CD4-positive, alpha-beta memory T cell (primary cell): Measurements from ENCODE around the gene RET. TPM values are rescaled to one million over a fixed set of nuclear protein-coding genes. Genes with fewer than 3 reads are reported as not detected.

Experiments used
- CTCF ChIA-PET: fragments of 350-600 bp; sonication (Branson Sonifier 250); formaldehyde crosslinking; loops from one replicate; lab custom pipeline; 2021; ENCODE audit warnings: inconsistent platforms; ENCODE audit not compliant: partially characterized antibody; lab: Charles Lee
- POLR2A ChIA-PET: fragments of 350-600 bp; sonication (Branson Sonifier 250); formaldehyde crosslinking; loops from one replicate; lab custom pipeline; 2021; ENCODE audit not compliant: partially characterized antibody; lab: Charles Lee
- DNase-seq, 5 donors: peaks; one replicate each; pipeline versions ENCODE4 v3.0.0 to v3.0.0-alpha.2; 2020 to 2022; ENCODE audit warnings: mixed read lengths in 1 of 5
- H3K27ac ChIP-seq: one replicate; pipeline ENCODE4 v1.7.0; 2013; ENCODE audit warnings: low read depth, low read length
- H3K27me3 ChIP-seq: 2 replicates; pipeline ENCODE4 v1.7.0; 2013; ENCODE audit warnings: mild to moderate bottlenecking, low read length, moderate library complexity; ENCODE audit not compliant: insufficient read depth
- H3K36me3 ChIP-seq: 2 replicates; pipeline ENCODE4 v1.7.0; 2013; ENCODE audit warnings: mild to moderate bottlenecking, low read length, moderate library complexity; ENCODE audit not compliant: insufficient read depth
- H3K4me1 ChIP-seq: 2 replicates; pipeline ENCODE4 v1.7.0; 2013; ENCODE audit warnings: mild to moderate bottlenecking, low read length, moderate library complexity; ENCODE audit not compliant: insufficient read depth
- H3K4me3 ChIP-seq, 2 donors: one replicate each; pipeline ENCODE4 v1.7.0; 2013; ENCODE audit warnings: low read length in 2 of 2, mild to moderate bottlenecking in 1 of 2
- H3K9me3 ChIP-seq, 2 donors: one replicate each; pipeline ENCODE4 v1.7.0; 2013; ENCODE audit warnings: low read length in 2 of 2, control low read depth in 1 of 2; ENCODE audit not compliant: control insufficient read depth in 1 of 2
- H3K27ac Mint-ChIP-seq, 7 donors: one replicate each; pipeline ENCODE4 v1.8.0; 2020 to 2021; ENCODE audit warnings: mixed read lengths in 7 of 7, mild to moderate bottlenecking in 6 of 7, inconsistent platforms in 3 of 7, moderate library complexity in 3 of 7
- H3K27me3 Mint-ChIP-seq, 2 donors: one replicate each; pipeline ENCODE4 v1.8.0; 2020 to 2021; ENCODE audit warnings: mixed read lengths in 2 of 2
- H3K36me3 Mint-ChIP-seq, 2 donors: one replicate each; pipeline ENCODE4 v1.8.0; 2020 to 2021; ENCODE audit warnings: mixed read lengths in 2 of 2, inconsistent platforms in 1 of 2, mild to moderate bottlenecking in 1 of 2
- H3K4me1 Mint-ChIP-seq, 4 donors: one replicate each; pipeline ENCODE4 v1.8.0; 2020 to 2021; ENCODE audit warnings: mixed read lengths in 4 of 4, mild to moderate bottlenecking in 1 of 4
- H3K4me3 Mint-ChIP-seq, 8 donors: one replicate each; pipeline ENCODE4 v1.8.0; 2020 to 2021; ENCODE audit warnings: mixed read lengths in 8 of 8, mild to moderate bottlenecking in 7 of 8, moderate library complexity in 6 of 8, inconsistent platforms in 3 of 8
- H3K9me3 Mint-ChIP-seq, 8 donors: one replicate each; pipeline ENCODE4 v1.8.0; 2020 to 2021; ENCODE audit warnings: mixed read lengths in 8 of 8, mild to moderate bottlenecking in 5 of 8, inconsistent platforms in 3 of 8, moderate library complexity in 1 of 8
- intact Hi-C: fragments of 100-400 bp; cut with micrococcal nuclease; formaldehyde crosslinking; loops from one replicate; pipeline ENCODE4 v1.15.1; 2023
- polyA plus RNA-seq, 2 donors: library from polyadenylated mRNA; unstranded; fragments of 300-500 nt; fragmentation: Illumina TruSeq; gene quantifications; one replicate each; pipeline ENCODE4 v1.2.3, GENCODE V29; 2021
- total RNA-seq, 2 experiments: library from RNA; stranded (reverse); gene quantifications; one replicate each; pipeline ENCODE4 v1.2.3, GENCODE V29; 2021

The RET gene
- total and polyA plus RNA-seq, 4 experiments from 2014 or later: not detected

DNA sequence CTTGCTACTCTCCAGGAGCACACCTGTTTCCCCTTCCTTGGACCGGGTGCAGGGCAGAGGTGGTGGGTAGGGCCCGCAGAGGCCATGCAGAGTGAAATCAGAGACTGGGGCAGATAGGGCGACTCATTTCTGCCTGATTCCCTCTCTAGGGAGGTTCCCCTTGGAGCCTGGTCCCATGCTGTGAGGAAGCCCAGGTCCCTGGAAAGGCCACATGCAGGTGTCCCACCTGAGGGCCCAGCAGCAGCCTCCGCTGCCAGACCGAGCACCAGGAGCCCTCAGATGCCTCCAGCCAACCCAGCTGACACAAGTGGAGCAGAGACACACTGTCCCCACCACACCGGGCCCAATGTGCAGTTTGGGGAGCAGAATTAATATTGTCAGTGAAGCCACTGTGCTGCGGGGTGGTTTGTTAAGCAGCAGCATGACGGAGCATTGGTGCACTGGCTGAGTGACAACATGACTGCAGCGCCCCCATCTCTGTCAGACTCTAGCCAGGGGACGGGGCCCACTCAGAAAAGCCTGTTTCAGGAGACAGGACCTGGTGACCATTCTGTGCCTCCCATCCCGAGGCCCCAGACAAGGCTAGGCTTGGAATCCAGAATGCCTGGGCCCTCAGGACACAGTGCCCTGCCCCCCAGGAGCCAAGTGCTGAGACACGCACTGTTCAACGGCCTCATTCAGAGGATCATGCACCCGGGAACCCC is 30.4 kb upstream of the RET start:
- ChIA-PET POLR2A (no interaction called here), CTCF (no interaction called here)
- H3K4me1 Mint-ChIP-seq: no peaks in the 10 kb centered on the region
- H3K27me3 ChIP-seq: no peaks in the 10 kb centered on the region
- H3K36me3 ChIP-seq: no peaks in the 10 kb centered on the region
- no peak overlapping the region for H3K27ac ChIP-seq
- no peak overlapping the region for H3K4me3 ChIP-seq
- no peak for DNase-seq
- no peaks in the 10 kb centered on the region for H3K4me1 ChIP-seq
- no peaks in the 10 kb centered on the region for H3K36me3 Mint-ChIP-seq
- no peaks in the 10 kb centered on the region for H3K9me3 ChIP-seq
- peaks cover 6 to 8% of the 10 kb centered on the region in 2 donors for H3K27me3 Mint-ChIP-seq
- H3K27ac Mint-ChIP-seq: no peak overlapping the region
- intact Hi-C loops: no loop called here
- no peak overlapping the region for H3K4me3 Mint-ChIP-seq
- H3K9me3 Mint-ChIP-seq: no peaks in the 10 kb centered on the region

DNA sequence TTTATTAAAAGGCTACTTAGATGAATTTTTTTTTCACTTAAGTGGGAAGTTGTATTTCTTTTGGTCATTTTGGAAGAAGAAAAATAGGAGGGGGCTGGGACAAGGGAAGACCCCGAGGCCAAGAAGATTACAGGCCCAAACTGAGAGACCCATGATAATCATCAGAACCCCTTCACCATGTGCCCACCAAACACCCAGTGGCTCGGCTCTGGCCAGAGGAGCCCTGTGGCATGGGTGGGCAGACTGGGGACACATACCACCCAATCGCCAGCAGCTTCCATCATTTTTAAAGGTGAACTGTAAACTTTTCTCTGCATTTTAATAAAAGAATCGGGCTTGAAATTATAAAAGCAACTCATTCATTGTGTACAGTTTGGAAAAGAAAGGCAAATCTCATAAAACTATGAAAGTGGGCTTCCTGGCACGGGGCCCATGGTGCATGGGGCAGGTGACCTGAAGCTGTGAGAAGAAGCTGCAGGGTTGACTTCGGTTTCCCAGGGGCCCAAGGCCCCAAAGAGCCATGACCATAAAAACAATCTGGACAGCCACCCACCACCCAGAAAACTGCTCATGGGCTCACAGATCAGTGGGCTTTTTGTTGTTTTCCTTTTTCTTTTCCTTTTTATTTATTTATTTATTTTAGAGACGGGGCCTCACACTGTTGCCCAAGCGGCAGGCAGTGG is 29.4 kb upstream of the RET start:
- H3K4me1 Mint-ChIP-seq: no peaks in the 10 kb centered on the region
- no peak overlapping the region for H3K4me3 Mint-ChIP-seq
- H3K36me3 ChIP-seq: no peaks in the 10 kb centered on the region
- no peaks in the 10 kb centered on the region for H3K27me3 ChIP-seq
- H3K27ac ChIP-seq: no peak overlapping the region
- no peaks in the 10 kb centered on the region for H3K9me3 ChIP-seq
- ChIA-PET CTCF (no interaction called here), POLR2A (no interaction called here)
- no peak for DNase-seq
- no peaks in the 10 kb centered on the region for H3K36me3 Mint-ChIP-seq
- H3K4me1 ChIP-seq: no peaks in the 10 kb centered on the region
- H3K4me3 ChIP-seq: no peak overlapping the region
- H3K27ac Mint-ChIP-seq: no peak overlapping the region
- H3K27me3 Mint-ChIP-seq: peaks cover 6 to 8% of the 10 kb centered on the region in 2 donors
- intact Hi-C loops: no loop called here
- H3K9me3 Mint-ChIP-seq: no peaks in the 10 kb centered on the region

DNA sequence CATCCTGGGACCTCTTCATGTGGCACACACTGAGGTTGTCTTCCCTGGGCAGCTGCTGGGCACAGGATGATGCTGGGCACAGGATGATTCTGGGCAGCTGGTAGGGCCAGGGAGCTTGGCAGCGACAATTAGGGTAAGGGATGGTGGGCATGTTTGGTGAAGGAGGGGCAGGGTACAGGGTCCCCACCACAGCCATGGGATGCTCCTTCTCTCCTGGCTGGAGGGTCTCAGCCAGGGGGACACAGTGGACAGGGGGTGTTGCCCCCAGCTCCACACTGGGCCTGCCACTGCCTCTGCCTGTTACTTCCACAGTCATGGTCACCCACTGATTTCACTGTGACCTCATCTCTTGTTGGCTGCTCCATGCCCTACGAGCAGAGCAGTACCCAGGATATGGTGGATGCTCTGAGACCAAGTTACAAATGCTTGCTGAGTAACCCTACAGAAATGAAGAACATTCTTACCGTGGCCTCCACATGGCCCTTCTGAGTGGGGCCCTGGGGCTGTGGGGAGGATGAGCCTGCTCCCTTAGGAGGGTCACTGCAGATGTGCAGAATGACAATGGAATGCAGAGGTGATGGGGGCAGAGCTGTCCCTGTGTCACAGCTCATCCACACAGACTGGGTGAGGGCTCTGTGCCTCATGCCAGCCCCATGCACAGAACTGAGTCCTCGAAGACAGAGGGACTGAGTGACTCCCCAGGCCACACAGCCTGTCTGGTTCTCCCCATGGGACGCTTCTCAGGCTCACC is 28.4 kb upstream of the RET start:
- intact Hi-C loops: no loop called here
- Mint-ChIP-seq H3K9me3 (no peaks in the 10 kb centered on the region), H3K27ac (no peak overlapping the region), H3K4me3 (no peak overlapping the region), H3K4me1 (no peaks in the 10 kb centered on the region), H3K27me3 (peaks cover 6 to 10% of the 10 kb centered on the region in 2 donors), H3K36me3 (no peaks in the 10 kb centered on the region)
- Histone ChIP-seq H3K27me3 (no peaks in the 10 kb centered on the region), H3K4me3 (no peak overlapping the region), H3K4me1 (no peaks in the 10 kb centered on the region), H3K27ac (no peak overlapping the region), H3K36me3 (no peaks in the 10 kb centered on the region), H3K9me3 (no peaks in the 10 kb centered on the region)
- ChIA-PET POLR2A (no interaction called here), CTCF (no interaction called here)
- peak in 1 of 5 donors; percentile 25 for DNase-seq

DNA sequence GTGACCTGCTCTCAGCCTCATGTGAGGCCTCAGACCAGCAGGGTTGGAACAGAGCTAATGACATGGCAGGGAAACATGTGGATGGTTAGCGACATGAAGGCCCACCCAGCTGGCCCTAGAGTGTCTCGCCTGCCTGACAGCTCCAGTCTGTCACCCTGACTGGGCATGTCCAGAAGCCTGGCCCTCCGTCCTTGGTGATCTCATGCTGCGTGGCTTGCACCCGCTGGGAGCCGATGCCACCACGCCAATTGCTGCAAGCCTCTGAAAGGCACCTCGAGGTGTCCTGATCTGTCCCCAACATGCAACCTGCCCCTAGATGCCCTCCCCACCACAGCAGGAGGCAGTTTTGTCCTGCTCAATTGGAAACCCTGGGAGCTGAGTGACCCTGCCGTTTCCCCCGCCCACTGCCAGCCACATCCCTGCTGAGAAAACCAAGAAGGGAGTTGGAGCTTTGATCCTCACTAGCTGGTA is 27.8 kb upstream of the RET start:
- intact Hi-C loops: no loop called here
- Histone ChIP-seq H3K9me3 (no peaks in the 10 kb centered on the region), H3K36me3 (no peaks in the 10 kb centered on the region), H3K27me3 (no peaks in the 10 kb centered on the region), H3K27ac (no peak overlapping the region), H3K4me1 (no peaks in the 10 kb centered on the region), H3K4me3 (no peak overlapping the region)
- H3K4me3 Mint-ChIP-seq: no peak overlapping the region
- ChIA-PET POLR2A (no interaction called here), CTCF (no interaction called here)
- no peaks in the 10 kb centered on the region for H3K9me3 Mint-ChIP-seq
- H3K27ac Mint-ChIP-seq: no peak overlapping the region
- peaks cover 7 to 10% of the 10 kb centered on the region in 2 donors for H3K27me3 Mint-ChIP-seq
- peak in 1 of 5 donors; percentile 12 for DNase-seq
- H3K4me1 Mint-ChIP-seq: no peaks in the 10 kb centered on the region
- no peaks in the 10 kb centered on the region for H3K36me3 Mint-ChIP-seq

- Histone ChIP-seq H3K27me3 (no peaks in the 10 kb centered on the region), H3K9me3 (no peaks in the 10 kb centered on the region), H3K27ac (no peak overlapping the region), H3K4me1 (no peaks in the 10 kb centered on the region), H3K4me3 (no peak overlapping the region), H3K36me3 (no peaks in the 10 kb centered on the region)
- Mint-ChIP-seq H3K27me3 (peaks cover 7 to 13% of the 10 kb centered on the region in 2 donors), H3K9me3 (no peaks in the 10 kb centered on the region), H3K4me1 (no peaks in the 10 kb centered on the region), H3K27ac (no peak overlapping the region), H3K4me3 (no peak overlapping the region), H3K36me3 (no peaks in the 10 kb centered on the region)
- POLR2A ChIA-PET: no interaction called here
- intact Hi-C loops: no loop called here
- no peak for DNase-seq
- CTCF ChIA-PET: no interaction called here
Observed at GRCh38 chr10:43050011-43050410, 26.9 kb upstream of the RET start.

GRCh38 chr10:43053825-43054224 is 23.0 kb upstream of the RET start:
- DNase-seq: no peak
- H3K27ac Mint-ChIP-seq: no peak overlapping the region
- Histone ChIP-seq H3K36me3 (no peaks in the 10 kb centered on the region), H3K27me3 (no peaks in the 10 kb centered on the region), H3K27ac (no peak overlapping the region), H3K4me3 (no peak overlapping the region), H3K4me1 (no peaks in the 10 kb centered on the region), H3K9me3 (no peaks in the 10 kb centered on the region)
- no peaks in the 10 kb centered on the region for H3K4me1 Mint-ChIP-seq
- peaks cover 12 to 23% of the 10 kb centered on the region in 2 donors for H3K27me3 Mint-ChIP-seq
- ChIA-PET CTCF (no interaction called here), POLR2A (no interaction called here)
- no peaks in the 10 kb centered on the region for H3K36me3 Mint-ChIP-seq
- H3K9me3 Mint-ChIP-seq: no peaks in the 10 kb centered on the region
- H3K4me3 Mint-ChIP-seq: no peak overlapping the region
- intact Hi-C loops: no loop called here

DNA sequence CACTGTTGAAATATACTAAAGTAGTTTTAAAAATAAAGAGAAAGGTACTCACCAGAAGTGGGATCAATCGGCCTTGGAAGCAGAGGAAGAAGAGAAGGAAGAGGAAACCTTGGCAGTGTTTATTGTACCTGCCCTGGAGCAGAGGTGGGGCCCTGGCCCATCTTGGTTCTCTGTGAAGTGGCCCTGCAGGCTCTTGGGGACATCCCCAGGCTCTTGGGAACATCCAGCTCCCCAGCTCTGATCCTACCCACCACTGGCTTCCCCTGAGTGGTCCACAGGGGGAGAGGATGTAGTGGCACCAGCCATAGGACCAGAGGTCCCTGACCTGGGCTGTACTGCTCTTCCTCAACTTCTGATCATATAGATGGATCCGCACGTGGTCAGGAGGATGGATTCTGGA is 22.3 kb upstream of the RET start:
- Mint-ChIP-seq H3K4me3 (no peak overlapping the region), H3K36me3 (no peaks in the 10 kb centered on the region), H3K27ac (no peak overlapping the region), H3K27me3 (peaks cover 11 to 20% of the 10 kb centered on the region in 2 donors), H3K4me1 (no peaks in the 10 kb centered on the region), H3K9me3 (no peaks in the 10 kb centered on the region)
- Histone ChIP-seq H3K9me3 (no peaks in the 10 kb centered on the region), H3K4me1 (no peaks in the 10 kb centered on the region), H3K27ac (no peak overlapping the region), H3K27me3 (no peaks in the 10 kb centered on the region), H3K4me3 (no peak overlapping the region), H3K36me3 (no peaks in the 10 kb centered on the region)
- POLR2A ChIA-PET: no interaction called here
- DNase-seq: no peak
- CTCF ChIA-PET: no interaction called here
- intact Hi-C loops: no loop called here
